Activated CD8-positive, alpha-beta memory T cell treated with anti-CD3 and anti-CD28 coated beads, Interleukin-2, amount 50 U/mL, for 24 hours (primary cell): Measurements from ENCODE around the gene F13B.
"Not testable (repeated sequence)": the region's sequence is repeated elsewhere in the genome, so short reads cannot be mapped to it uniquely, and the experiment has no call there.

Source experiments
- DNase-seq: peaks from one replicate; pipeline ENCODE4 v3.0.0-alpha.2; 2020; ENCODE audit errors: extremely low read depth

The F13B gene

GRCh38 chr1:197066719-197067456, at the start of gene F13B:
Gene F13B (minus strand): TSS chr1:197067260. CDS start chr1:197067223, 37 bp downstream.
- DNase-seq: no peak

GRCh38 chr1:197116156-197116555, 49.1 kb upstream of the F13B start:
- DNase-seq: no peak

- no peak for DNase-seq
Measured at GRCh38 chr1:197106869-197107268, 39.8 kb upstream of the F13B start.

GRCh38 chr1:197103300-197103699, 36.2 kb upstream of the F13B start:
- no peak for DNase-seq

- DNase-seq: no peak
Measured at GRCh38 chr1:197101978-197102377, 34.9 kb upstream of the F13B start.

GRCh38 chr1:197100677-197101076, 33.6 kb upstream of the F13B start:
- no peak for DNase-seq

DNA sequence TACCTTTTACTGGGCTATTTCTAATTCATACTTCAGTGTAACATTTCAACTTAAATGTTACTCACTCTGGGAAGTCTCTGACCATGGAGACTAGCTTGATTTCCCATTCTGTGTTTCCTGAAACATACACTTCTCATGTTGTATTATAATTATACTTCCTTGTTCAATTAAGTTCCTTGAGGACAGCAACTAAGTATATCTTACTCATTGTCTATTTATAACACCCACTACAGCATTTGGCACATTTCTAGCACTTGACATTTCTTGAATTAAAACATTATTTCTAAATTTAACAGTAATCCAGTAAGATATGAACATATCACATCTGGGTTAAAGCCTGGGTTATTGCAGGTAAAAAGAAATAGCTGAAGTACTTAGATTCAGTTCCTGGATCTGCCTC, 32.4 kb upstream of the F13B start:
- no peak for DNase-seq

DNA sequence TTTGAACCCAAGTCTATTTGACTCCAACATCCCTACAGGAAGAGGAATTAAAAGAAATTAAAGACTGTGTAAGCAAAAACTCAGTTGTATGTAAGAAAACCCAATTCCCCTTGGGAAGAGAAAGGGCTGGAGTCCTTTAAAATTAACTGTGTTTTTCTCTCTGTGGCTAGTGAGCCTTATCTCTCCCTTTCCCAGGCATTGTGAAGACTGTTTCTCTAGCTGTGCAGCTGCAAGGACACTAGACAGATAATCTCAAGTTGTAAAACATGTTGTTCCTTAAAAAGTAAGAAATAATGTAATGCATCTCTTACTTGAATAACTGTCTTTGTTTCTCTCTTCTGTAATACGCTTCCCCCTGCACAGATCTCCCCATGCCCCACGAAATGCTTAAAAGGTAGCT, 29.9 kb upstream of the F13B start:
- not testable (repeated sequence) for DNase-seq

DNA sequence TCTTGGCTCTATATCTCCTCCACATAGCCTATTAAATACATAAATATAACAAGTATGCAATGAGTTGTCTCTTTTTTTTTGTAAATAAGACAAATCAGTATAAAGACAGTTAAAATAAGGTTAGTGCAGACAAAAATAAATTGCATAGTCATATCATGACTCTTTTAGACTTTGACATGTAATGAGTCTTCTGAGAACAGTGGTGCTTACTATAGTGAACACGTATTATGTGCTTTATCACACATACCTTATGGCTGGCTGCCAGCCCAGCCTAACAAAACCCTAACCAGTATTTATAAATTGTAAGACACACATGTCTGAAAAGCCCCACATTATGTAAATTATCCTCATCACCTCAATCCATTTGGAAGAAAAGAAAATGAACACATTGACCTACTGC, 29.1 kb upstream of the F13B start:
- DNase-seq: no peak

DNA sequence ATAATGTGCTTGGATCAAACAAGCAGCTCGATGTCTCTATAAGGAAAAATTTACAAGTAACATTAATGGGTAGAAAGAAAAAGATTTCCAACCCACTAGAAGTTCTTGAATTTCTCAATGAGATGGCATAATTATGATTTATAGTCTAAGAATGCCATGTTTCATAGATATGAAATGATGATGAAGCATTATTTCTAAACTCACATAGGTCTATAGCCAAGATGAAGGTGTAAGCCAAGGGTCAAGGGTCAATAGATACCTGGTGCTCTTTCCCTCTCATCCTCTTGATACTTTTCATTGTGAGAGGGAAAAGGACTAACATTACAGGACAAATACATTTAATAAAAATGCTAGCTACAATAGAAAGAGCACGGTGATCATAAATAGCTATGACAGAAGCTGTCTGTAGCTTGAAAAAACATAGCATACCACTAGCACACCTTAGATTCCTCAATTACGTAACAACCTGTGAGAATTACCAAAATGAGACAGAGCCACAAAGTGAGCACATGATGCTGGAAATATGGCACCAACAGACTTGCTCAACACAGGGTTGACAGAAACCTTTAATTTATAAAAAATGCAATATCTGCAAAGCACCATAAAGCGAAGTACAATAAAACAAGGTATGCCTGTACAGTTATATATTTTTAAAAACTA, 26.3 kb upstream of the F13B start:
- DNase-seq: no peak

- no peak for DNase-seq
Measured at GRCh38 chr1:197092491-197093023, 25.5 kb upstream of the F13B start.

DNA sequence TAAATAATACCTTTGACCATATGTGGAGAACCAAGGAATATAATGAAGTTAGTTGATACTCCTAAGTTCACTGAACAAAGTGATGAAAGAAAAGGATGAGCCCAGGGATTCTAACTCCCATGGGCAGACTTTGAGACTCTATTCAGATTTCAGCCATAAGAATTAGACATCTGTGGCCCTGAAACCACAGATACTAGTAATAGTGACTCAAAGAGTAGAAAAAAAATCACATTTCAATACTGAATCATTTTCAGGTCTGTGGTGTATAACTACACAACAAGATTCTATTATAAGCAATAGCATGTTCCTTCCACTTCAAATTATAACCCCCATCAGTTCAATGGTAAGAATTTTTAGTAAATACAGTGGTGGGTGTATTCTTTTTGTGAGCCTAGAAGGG, 16.4 kb upstream of the F13B start:
- DNase-seq: no peak

DNA sequence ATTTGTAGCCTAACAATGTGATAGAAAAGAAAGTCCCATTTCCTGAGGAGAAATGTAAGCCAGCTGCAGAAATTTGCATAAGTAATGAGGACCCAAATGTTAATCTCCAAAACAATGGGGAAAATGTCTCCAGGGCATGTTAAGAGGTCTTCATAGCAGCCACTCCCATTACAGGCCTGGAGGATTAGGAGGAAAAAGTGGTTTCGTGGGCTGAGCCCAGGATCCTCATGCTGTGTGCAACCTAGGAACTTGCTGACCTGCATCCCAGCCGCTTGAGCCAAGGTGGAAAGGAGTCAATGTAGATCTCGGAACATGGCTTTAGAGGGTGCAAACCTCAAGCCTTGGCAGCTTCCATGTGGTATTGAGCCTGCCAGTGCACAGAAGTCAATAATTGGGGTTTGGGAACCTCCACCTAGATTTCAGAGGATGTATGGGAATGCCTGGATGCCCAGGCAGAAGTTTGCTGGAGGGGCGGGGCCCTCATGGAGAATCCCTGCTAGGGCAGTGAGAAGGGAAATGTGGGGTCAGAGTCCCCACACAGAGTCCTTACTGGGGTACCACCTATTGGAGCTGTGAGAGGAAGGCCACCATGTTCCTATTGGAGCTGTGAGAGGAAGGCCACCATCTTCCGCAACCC, 14.2 kb upstream of the F13B start:
- DNase-seq: no peak

DNA sequence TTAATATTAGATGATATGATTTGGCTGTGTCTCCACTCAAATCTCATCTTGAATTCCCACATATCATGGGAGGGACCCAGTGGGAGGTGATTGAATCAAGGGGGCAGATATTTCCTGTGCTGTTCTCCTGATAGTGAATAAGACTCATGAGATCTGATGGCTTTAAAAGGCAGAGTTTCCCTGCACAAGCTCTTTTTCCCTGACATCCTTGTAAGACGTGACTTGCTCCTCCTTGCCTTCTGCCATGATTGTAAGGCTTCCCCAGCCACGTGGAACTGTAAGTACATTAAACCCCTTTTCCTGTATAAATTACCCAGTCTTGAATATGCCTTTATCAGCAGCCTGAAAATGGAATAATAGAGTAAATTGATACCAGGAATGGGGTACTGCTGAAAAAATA, 13.3 kb upstream of the F13B start:
- DNase-seq: no peak

DNA sequence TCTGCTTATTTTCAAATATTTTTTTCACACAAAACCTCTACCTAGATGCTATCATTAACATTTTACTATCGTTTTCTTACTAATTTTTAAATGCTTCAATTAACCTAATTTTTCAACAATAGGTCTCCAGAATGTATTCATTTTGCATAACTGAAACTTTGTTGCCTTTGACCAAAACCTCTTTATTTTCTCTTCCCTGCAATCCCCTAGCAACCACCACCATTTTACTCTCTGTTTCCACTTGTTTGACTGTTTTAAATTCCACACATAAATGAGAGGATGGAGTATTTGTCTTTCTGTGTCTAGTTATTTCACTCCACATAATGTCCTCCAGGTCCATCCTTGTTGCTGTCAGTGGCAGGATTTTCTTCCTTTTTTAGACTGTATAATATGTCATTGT, 9.5 kb upstream of the F13B start:
- no peak for DNase-seq

DNA sequence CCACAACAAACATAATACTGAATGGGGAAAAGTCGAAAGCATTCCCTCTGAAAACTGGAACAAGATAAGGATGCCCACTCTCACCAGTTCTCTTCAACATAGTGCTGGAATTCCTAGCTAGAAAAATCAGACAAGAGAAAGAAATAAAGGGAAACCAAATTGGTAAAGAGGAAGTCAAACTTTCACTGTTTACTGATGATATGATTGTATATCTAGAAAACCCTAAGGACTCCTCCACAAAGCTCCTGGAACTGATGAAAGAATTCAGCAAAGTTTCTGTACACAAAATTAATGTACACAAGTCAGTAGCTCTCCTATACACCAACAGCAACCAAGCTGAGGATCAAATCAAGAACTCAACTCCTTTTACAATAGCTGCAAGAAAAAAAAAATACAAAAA, 6.9 kb upstream of the F13B start:
- no peak for DNase-seq

DNA sequence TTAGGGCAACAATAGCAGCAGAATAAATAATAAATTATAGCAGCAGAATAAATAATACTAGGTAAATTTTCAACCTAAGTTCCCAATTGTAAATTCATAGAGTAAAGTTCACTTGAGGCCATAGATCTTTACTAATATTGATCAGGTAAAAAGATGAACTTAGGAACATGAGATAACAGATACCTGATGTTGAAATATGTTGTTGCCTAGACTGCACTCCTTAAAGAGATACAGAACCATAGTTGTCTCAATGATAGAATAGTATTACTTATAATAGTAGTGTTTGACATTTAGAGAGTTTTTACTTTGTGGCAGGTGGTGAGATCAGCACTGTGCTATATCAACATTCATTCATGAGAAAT, 378 bp upstream of the F13B start:
- no peak for DNase-seq

DNA sequence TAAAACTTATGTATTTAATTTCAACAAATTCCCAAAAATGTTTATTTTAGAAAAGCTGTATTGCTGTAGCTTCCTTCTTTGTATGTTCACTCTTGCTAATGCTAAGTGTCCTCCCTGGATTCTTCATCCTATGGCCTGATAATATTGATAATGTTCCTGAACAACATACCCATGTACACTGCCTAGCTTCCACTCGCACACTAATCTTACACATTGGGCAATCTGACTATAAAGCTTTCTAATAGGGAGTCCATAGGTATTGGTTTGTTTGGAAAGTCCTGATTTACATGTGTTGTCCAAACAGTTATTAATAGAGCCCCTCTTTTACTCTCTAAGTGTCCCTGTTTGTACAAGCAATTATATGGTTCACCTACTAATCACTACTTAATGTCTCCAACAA, 783 bp downstream of the F13B start:
- no peak for DNase-seq

DNA sequence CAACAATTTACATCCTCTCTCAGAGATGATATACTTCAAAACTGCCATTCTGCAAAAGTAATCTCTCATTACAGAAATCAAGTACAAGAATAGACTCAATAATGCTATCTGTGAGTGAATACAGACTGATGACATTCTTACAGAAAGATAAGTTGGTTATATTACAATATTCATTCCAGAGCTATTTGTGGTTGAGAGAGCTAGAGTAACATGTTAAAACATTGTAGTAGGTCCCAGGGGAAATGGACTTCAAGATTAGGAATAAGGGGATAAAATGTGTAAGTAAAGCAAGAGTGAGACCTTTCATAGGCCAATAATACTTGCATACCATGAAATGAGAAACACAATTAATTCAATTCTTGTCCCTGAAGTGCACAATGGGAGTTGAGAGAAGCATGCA, 1.5 kb downstream of the F13B start:
- no peak for DNase-seq

DNA sequence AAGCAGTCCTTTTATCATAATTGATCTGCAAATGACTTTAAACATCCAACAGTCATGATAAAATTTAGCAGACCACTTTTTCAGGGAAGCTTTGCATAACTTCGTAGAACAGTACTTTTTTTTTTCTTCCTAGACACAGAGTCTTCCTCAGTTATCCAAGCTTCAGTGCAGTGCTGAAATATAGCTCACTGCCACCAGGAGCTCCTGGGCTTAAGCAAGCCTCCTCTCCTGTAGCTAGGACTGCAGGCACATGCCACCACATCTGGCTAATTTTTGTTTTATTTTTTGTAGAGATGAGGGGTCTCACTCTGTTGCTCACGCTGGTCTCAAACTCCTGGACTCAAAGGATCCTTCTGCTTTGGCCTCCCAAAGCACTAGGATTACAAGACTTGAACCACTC, 3.8 kb downstream of the F13B start:
- no peak for DNase-seq

DNA sequence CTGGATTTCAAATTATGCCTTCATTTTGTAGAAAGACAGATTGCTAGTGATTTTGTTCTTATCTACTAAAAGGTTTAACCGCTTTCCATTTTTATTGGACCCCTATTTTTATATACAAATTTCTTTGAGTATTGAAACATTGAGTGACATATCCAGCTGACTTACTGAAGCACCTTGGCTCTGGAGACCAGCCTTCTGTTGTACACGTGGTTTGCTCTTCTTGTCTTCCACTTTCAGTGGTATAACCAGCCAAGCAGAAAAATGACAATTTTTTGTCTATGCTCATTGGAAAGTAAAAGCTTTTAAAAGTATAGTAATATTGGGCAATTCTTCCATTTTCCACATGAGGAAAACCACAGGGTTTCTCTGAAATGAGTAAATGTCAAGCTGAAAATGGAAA, 4.4 kb downstream of the F13B start:
- DNase-seq: no peak

DNA sequence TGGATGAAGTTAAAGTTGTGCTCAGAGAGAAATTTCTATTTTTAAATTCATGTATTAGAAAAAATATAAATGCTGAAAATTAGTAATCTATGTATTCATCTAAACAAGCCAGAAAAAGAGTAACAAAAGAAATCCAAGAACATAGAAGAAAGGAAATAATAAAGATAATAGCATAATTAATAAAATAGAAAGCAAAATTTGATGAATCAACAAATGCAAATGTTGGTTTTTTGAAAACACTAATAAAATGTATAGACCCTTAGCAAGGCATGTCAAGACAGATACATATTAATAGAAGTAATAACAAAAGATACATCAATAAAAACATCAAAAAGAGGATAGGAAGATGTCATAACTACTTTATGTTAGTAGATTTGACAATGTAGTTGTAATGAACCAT, 18.0 kb downstream of the F13B start:
- DNase-seq: no peak
